ENCODE data around the gene ZNF300. TPM values are rescaled to one million over a fixed set of nuclear protein-coding genes. Genes with fewer than 3 reads are reported as not detected.

Gene ZNF300
- total and polyA plus RNA-seq, 2 of the 13 experiments (the other 11 are each of a cell fraction or from before 2014, with no cell fraction given): 2.7 to 6.8 TPM

DNA sequence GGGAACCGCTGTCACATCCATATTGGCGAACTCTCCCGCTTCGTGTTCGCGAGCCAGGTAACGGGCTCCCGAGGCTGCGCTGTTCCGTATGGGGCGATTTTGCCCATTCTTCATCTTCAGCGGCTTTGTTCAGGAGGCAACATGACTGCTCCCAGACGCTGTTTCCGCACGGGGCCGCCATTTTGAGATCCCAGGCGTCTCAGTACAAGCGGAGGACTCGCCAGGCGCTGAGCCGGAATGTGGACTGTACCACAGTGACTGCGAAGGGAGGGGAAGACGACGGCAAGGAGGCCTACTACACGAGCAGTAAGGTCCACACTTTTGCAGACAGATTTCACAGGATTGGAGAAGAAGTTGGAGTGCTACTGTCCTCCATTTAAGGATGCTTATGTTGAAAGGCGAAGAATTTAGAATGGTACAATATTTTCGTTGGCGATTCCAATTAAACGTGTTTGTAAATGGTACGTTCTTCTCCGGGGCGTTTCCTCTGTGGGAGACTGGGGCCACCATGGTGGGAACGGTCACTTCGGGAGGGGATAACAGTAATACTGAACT is 41.6 kb upstream of the ZNF300 start:
- no TSS peak for BruUV-seq (replicated peaks)
- in situ Hi-C loops (cut with HindIII; ENCODE audit: extremely low pct_ligation_motif_present, low pct_unique_long_range_greater_than_20kb): no loop called here
- Histone ChIP-seq H4K20me1 (ENCODE audit: insufficient read depth, low read length) (no peaks in the 10 kb centered on the region), H3K9me3 (ENCODE audit: low read length) (peaks cover 83% of the 10 kb centered on the region), H3K27me3 (ENCODE audit: control insufficient read depth in 1 of 2, insufficient read depth in 2 of 2, low read length in 2 of 2) (no peaks in the 10 kb centered on the region), H3K79me2 (ENCODE audit: insufficient read depth, low read length) (no peaks in the 10 kb centered on the region), H3K27ac (ENCODE audit: extremely low read length, insufficient read depth, low read length) (no peak overlapping the region), H3K4me1 (ENCODE audit: insufficient read depth, low read length) (no peaks in the 10 kb centered on the region), H3K4me2 (ENCODE audit: low read depth, low read length) (no peak overlapping the region), H3K36me3 (replicated peaks in 1 of 2; ENCODE audit: control insufficient read depth in 1 of 2, insufficient read depth in 2 of 2, low read length in 2 of 2) (no peaks in the 10 kb centered on the region), H2AFZ (ENCODE audit: low read length) (no peak overlapping the region), H3K4me3 (replicated peaks in 1 of 3; ENCODE audit: insufficient read depth in 1 of 3, low read depth in 2 of 3, low read length in 3 of 3) (no peak overlapping the region), H3K9ac (ENCODE audit: insufficient read depth, low read depth, low read length) (no peak overlapping the region)
- DNase-seq (ENCODE audit: low spot score): no peak
- CTCF ChIA-PET (ENCODE audit: low intra/inter-chr PET ratio, low total read pairs): no interaction called here
- FAIRE-seq: no peak
- TF ChIP-seq MZF1 (CRISPR knock-in tag; IDR thresholded peaks at IDR 0.05; ENCODE audit: borderline replicate concordance) (no peak), ZNF564 (CRISPR knock-in tag; IDR thresholded peaks at IDR 0.05) (no peak), HOXD1 (CRISPR knock-in tag; IDR thresholded peaks at IDR 0.05) (no peak), MAFK (conservative IDR thresholded peaks at IDR 0.05 in 1 of 2, IDR thresholded peaks at IDR 0.05 in 1 of 2; ENCODE audit: low read length in 2 of 2) (no peak), ZNF350 (CRISPR knock-in tag; IDR thresholded peaks at IDR 0.05; ENCODE audit: borderline replicate concordance, low read depth) (no peak), ZNF879 (CRISPR knock-in tag; IDR thresholded peaks at IDR 0.05) (no peak), ZNF124 (CRISPR knock-in tag; IDR thresholded peaks at IDR 0.05) (no peak), NFATC3 (CRISPR knock-in tag; IDR thresholded peaks at IDR 0.05) (no peak), ZSCAN21 (CRISPR knock-in tag; IDR thresholded peaks at IDR 0.05; ENCODE audit: borderline replicate concordance) (no peak), ZNF577 (CRISPR knock-in tag; IDR thresholded peaks at IDR 0.05; ENCODE audit: borderline replicate concordance, low read depth) (no peak), KMT2B (CRISPR knock-in tag; IDR thresholded peaks at IDR 0.05) (no peak), ZNF83 (CRISPR knock-in tag; IDR thresholded peaks at IDR 0.05; ENCODE audit: borderline replicate concordance) (no peak), PAF1 (CRISPR knock-in tag; IDR thresholded peaks at IDR 0.05) (no peak)
- TF ChIP-seq, protein P1, sequence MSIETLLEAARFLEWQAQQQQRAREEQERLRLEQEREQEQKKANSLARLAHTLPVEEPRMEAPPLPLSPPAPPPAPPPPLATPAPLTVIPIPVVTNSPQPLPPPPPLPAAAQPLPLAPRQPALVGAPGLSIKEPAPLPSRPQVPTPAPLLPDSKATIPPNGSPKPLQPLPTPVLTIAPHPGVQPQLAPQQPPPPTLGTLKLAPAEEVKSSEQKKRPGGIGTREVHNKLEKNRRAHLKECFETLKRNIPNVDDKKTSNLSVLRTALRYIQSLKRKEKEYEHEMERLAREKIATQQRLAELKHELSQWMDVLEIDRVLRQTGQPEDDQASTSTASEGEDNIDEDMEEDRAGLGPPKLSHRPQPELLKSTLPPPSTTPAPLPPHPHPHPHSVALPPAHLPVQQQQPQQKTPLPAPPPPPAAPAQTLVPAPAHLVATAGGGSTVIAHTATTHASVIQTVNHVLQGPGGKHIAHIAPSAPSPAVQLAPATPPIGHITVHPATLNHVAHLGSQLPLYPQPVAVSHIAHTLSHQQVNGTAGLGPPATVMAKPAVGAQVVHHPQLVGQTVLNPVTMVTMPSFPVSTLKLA (IDR thresholded peaks at IDR 0.05): no peak
- TF ChIP-seq, protein P2, sequence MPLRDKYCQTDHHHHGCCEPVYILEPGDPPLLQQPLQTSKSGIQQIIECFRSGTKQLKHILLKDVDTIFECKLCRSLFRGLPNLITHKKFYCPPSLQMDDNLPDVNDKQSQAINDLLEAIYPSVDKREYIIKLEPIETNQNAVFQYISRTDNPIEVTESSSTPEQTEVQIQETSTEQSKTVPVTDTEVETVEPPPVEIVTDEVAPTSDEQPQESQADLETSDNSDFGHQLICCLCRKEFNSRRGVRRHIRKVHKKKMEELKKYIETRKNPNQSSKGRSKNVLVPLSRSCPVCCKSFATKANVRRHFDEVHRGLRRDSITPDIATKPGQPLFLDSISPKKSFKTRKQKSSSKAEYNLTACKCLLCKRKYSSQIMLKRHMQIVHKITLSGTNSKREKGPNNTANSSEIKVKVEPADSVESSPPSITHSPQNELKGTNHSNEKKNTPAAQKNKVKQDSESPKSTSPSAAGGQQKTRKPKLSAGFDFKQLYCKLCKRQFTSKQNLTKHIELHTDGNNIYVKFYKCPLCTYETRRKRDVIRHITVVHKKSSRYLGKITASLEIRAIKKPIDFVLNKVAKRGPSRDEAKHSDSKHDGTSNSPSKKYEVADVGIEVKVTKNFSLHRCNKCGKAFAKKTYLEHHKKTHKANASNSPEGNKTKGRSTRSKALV (CRISPR knock-in tag; IDR thresholded peaks at IDR 0.05): no peak
- WGBS (ENCODE audit: low lambda C conversion rate): 67% methylated on average over 34 of the region's 34 CpGs
- POLR2A ChIA-PET: no interaction called here
- intact Hi-C loops (cut with micrococcal nuclease; ENCODE audit: unreplicated experiment): no loop called here
- no peak for ATAC-seq
